Activated CD4-positive, alpha-beta memory T cell treated with anti-CD3 and anti-CD28 coated beads, Interleukin-2, amount 10 ng/mL, durations not matched to agents 7 days and 5 days (primary cell): ENCODE data around the gene TMEM175. TPM values are rescaled to one million over a fixed set of nuclear protein-coding genes. Genes with fewer than 3 reads are reported as not detected.
"Not testable (repeated sequence)": the region's sequence is repeated elsewhere in the genome, so short reads cannot be mapped to it uniquely, and the experiment has no call there.

Source experiments
- CTCF ChIA-PET: fragments of 350-600 bp; sonication (Branson Sonifier 250); formaldehyde crosslinking; loops from one replicate; lab custom pipeline; 2021; ENCODE audit warnings: antibody characterized with exemption, inconsistent platforms; lab: Charles Lee
- POLR2A ChIA-PET: fragments of 350-600 bp; sonication (Branson Sonifier 250); formaldehyde crosslinking; loops from one replicate; lab custom pipeline; 2021; ENCODE audit warnings: antibody characterized with exemption; lab: Charles Lee
- DNase-seq: peaks from one replicate; pipeline ENCODE4 v3.0.0-alpha.2; 2020
- H3K27ac Mint-ChIP-seq: one replicate; pipeline ENCODE4 v1.8.0; 2021; ENCODE audit warnings: mild to moderate bottlenecking, mixed read lengths
- H3K27me3 Mint-ChIP-seq: one replicate; pipeline ENCODE4 v1.8.0; 2021; ENCODE audit warnings: mixed read lengths
- H3K36me3 Mint-ChIP-seq: one replicate; pipeline ENCODE4 v1.8.0; 2021; ENCODE audit warnings: low read depth, mixed read lengths
- H3K4me1 Mint-ChIP-seq: one replicate; pipeline ENCODE4 v1.8.0; 2021; ENCODE audit warnings: mixed read lengths
- H3K4me3 Mint-ChIP-seq: one replicate; pipeline ENCODE4 v1.8.0; 2021; ENCODE audit warnings: mild to moderate bottlenecking, mixed read lengths
- H3K9me3 Mint-ChIP-seq: one replicate; pipeline ENCODE4 v1.8.0; 2021; ENCODE audit warnings: mixed read lengths
- total RNA-seq, 2 experiments: library from RNA; stranded (reverse); gene quantifications; one replicate each; pipeline ENCODE4 v1.2.3, GENCODE V29; 2021

TMEM175 gene
- total RNA-seq, 2 experiments from 2014 or later = 24.1 to 28.8 TPM

GRCh38 chr4:996030-996996 is 64.1 kb downstream of the TMEM175 start:
- no peaks in the 10 kb centered on the region for H3K9me3 Mint-ChIP-seq
- no peak overlapping the region for H3K27ac Mint-ChIP-seq
- H3K36me3 Mint-ChIP-seq = no peaks in the 10 kb centered on the region
- no peak for DNase-seq
- no peak overlapping the region for H3K4me3 Mint-ChIP-seq
- no peaks in the 10 kb centered on the region for H3K4me1 Mint-ChIP-seq
- POLR2A ChIA-PET = no interaction called here
- H3K27me3 Mint-ChIP-seq = peaks cover 27% of the 10 kb centered on the region
- CTCF ChIA-PET = no interaction called here

GRCh38 chr4:996997-997374 is 64.7 kb downstream of the TMEM175 start:
- H3K36me3 Mint-ChIP-seq = no peaks in the 10 kb centered on the region
- ChIA-PET POLR2A (no interaction called here), CTCF (no interaction called here)
- no peak overlapping the region for H3K4me3 Mint-ChIP-seq
- peaks cover 33% of the 10 kb centered on the region for H3K27me3 Mint-ChIP-seq
- DNase-seq = no peak
- no peaks in the 10 kb centered on the region for H3K4me1 Mint-ChIP-seq
- no peak overlapping the region for H3K27ac Mint-ChIP-seq
- H3K9me3 Mint-ChIP-seq = no peaks in the 10 kb centered on the region

- Mint-ChIP-seq H3K4me1 (no peaks in the 10 kb centered on the region), H3K9me3 (no peaks in the 10 kb centered on the region), H3K4me3 (no peak overlapping the region), H3K27me3 (peaks cover 35% of the 10 kb centered on the region), H3K27ac (no peak overlapping the region), H3K36me3 (no peaks in the 10 kb centered on the region)
- ChIA-PET POLR2A (no interaction called here), CTCF (no interaction called here)
- DNase-seq = no peak
These were observed 65.3 kb downstream of the TMEM175 start for GRCh38 chr4:997375-998071.

GRCh38 chr4:998096-998691 is 65.9 kb downstream of the TMEM175 start:
- Mint-ChIP-seq H3K27ac (no peak overlapping the region), H3K4me1 (no peaks in the 10 kb centered on the region), H3K27me3 (peaks cover 35% of the 10 kb centered on the region), H3K36me3 (no peaks in the 10 kb centered on the region), H3K4me3 (no peak overlapping the region), H3K9me3 (no peaks in the 10 kb centered on the region)
- no peak for DNase-seq
- ChIA-PET POLR2A (no interaction called here), CTCF (no interaction called here)

GRCh38 chr4:999240-999863 is 67.1 kb downstream of the TMEM175 start:
- POLR2A ChIA-PET = not testable (repeated sequence)

GRCh38 chr4:999882-1000425 is 67.7 kb downstream of the TMEM175 start:
- Mint-ChIP-seq H3K4me1 (no peaks in the 10 kb centered on the region), H3K36me3 (no peaks in the 10 kb centered on the region), H3K27ac (no peak overlapping the region), H3K4me3 (no peak overlapping the region), H3K27me3 (peaks cover 44% of the 10 kb centered on the region), H3K9me3 (no peaks in the 10 kb centered on the region)
- ChIA-PET POLR2A (no interaction called here), CTCF (no interaction called here)
- no peak for DNase-seq

More at GRCh38 chr4:999240-999863, 67.1 kb downstream of the TMEM175 start:
- H3K27ac Mint-ChIP-seq, H3K36me3 Mint-ChIP-seq, H3K9me3 Mint-ChIP-seq, H3K4me1 Mint-ChIP-seq, H3K4me3 Mint-ChIP-seq, CTCF ChIA-PET, DNase-seq: not testable (repeated sequence)
- H3K27me3 Mint-ChIP-seq = peaks cover 40% of the 10 kb centered on the region

GRCh38 chr4:1000686-1001260 is 68.5 kb downstream of the TMEM175 start:
- H3K27ac Mint-ChIP-seq = no peak overlapping the region
- H3K9me3 Mint-ChIP-seq = no peaks in the 10 kb centered on the region
- ChIA-PET POLR2A (no interaction called here), CTCF (no interaction called here)
- no peak overlapping the region for H3K4me3 Mint-ChIP-seq
- no peaks in the 10 kb centered on the region for H3K36me3 Mint-ChIP-seq
- H3K4me1 Mint-ChIP-seq = no peaks in the 10 kb centered on the region
- no peak for DNase-seq
- H3K27me3 Mint-ChIP-seq = peaks cover 44% of the 10 kb centered on the region

GRCh38 chr4:1001561-1002130 is 69.4 kb downstream of the TMEM175 start:
- H3K36me3 Mint-ChIP-seq = no peaks in the 10 kb centered on the region
- DNase-seq = no peak
- peaks cover 44% of the 10 kb centered on the region for H3K27me3 Mint-ChIP-seq
- ChIA-PET POLR2A (interaction anchor here (1.2 kb wide), 1 partner anchor 29 kb away, joined by 4 read pairs; no protein-coding TSS in a partner anchor), CTCF (interaction anchor here (0.8 kb wide), 1 partner anchor 353 kb away, joined by 3 read pairs; no protein-coding TSS in a partner anchor)
- H3K4me3 Mint-ChIP-seq = no peak overlapping the region
- H3K9me3 Mint-ChIP-seq = no peaks in the 10 kb centered on the region
- H3K27ac Mint-ChIP-seq = no peak overlapping the region
- no peaks in the 10 kb centered on the region for H3K4me1 Mint-ChIP-seq

- POLR2A ChIA-PET = interaction anchor here (1.2 kb wide), 1 partner anchor 30 kb away, joined by 4 read pairs; no protein-coding TSS in a partner anchor
- H3K27me3 Mint-ChIP-seq = peaks cover 45% of the 10 kb centered on the region
These were observed 69.9 kb downstream of the TMEM175 start for GRCh38 chr4:1002131-1002630.

GRCh38 chr4:1002631-1003251 is 70.5 kb downstream of the TMEM175 start:
- DNase-seq = no peak
- Mint-ChIP-seq H3K27ac (no peak overlapping the region), H3K27me3 (peaks cover 49% of the 10 kb centered on the region), H3K9me3 (no peaks in the 10 kb centered on the region), H3K4me3 (no peak overlapping the region), H3K36me3 (no peaks in the 10 kb centered on the region), H3K4me1 (no peaks in the 10 kb centered on the region)
- ChIA-PET CTCF (no interaction called here), POLR2A (no interaction called here)

More at GRCh38 chr4:1002131-1002630, 69.9 kb downstream of the TMEM175 start:
- Mint-ChIP-seq H3K4me1 (no peaks in the 10 kb centered on the region), H3K4me3 (no peak overlapping the region), H3K36me3 (no peaks in the 10 kb centered on the region), H3K9me3 (no peaks in the 10 kb centered on the region), H3K27ac (no peak overlapping the region)
- no peak for DNase-seq
- CTCF ChIA-PET = interaction anchor here (0.8 kb wide), 1 partner anchor 352 kb away, joined by 3 read pairs; no protein-coding TSS in a partner anchor

GRCh38 chr4:1003271-1004070 is 71.2 kb downstream of the TMEM175 start:
- ChIA-PET POLR2A (no interaction called here), CTCF (no interaction called here)
- Mint-ChIP-seq H3K27ac (no peak overlapping the region), H3K27me3 (peaks cover 49% of the 10 kb centered on the region), H3K9me3 (no peaks in the 10 kb centered on the region), H3K4me3 (no peak overlapping the region), H3K4me1 (no peaks in the 10 kb centered on the region), H3K36me3 (no peaks in the 10 kb centered on the region)
- DNase-seq = no peak
